GM12891 (cell line): ENCODE measurements around the gene MAST2.
"Not testable (repeated sequence)": the region's sequence is repeated elsewhere in the genome, so short reads cannot be mapped to it uniquely, and the experiment has no call there.

ENCODE experiments used
- PAX5 ChIP-seq: IDR thresholded peaks from 2 replicates; pipeline ENCODE4 v1.6.1; 2011; ENCODE audit warnings: low read length, moderate library complexity, mild to moderate bottlenecking; ENCODE audit not compliant: insufficient read depth, severe bottlenecking
- POLR2A ChIP-seq: IDR thresholded peaks from 2 replicates; pipeline ENCODE4 v1.6.1; 2011; ENCODE audit warnings: low read depth, low read length, control low read depth
- POLR2AphosphoS5 ChIP-seq: IDR thresholded peaks from 2 replicates; pipeline ENCODE4 v1.6.1; 2011; ENCODE audit warnings: low read depth, low read length, control low read depth
- POU2F2 ChIP-seq: IDR thresholded peaks from 2 replicates; pipeline ENCODE4 v1.6.1; 2011; ENCODE audit warnings: low read depth, mild to moderate bottlenecking, control low read depth, low read length, moderate library complexity
- SPI1 ChIP-seq: IDR thresholded peaks from 2 replicates; pipeline ENCODE4 v1.6.1; 2011; ENCODE audit warnings: low read depth, low read length, control low read depth
- TAF1 ChIP-seq: IDR thresholded peaks from 2 replicates; pipeline ENCODE4 v1.6.1; 2011; ENCODE audit warnings: low read depth, low read length, control low read depth

DNA sequence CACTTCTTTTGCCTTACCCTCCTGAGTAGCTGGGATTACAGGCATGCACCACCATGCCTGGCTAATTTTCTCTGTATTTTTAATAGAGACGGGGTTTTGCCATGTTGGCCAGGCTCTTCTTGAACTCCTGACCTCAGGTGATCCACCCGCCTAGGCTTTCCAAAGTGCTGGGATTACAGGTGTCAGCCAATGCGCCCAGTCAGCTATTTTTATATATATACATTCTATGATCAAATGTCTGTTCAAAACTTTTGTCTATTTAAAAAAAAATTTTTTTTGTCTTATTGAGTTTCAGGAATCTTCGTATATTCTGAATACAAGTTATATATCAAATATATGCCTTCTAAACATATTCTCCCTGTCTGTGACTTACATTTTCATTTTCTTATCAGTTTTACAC, 34.9 kb downstream of the MAST2 start:
- TF ChIP-seq POLR2A, POLR2AphosphoS5, PAX5, TAF1, SPI1, POU2F2: not testable (repeated sequence)
